ENCODE data around the gene PPP1R12B.
"Not testable (repeated sequence)": the region's sequence is repeated elsewhere in the genome, so short reads cannot be mapped to it uniquely, and the experiment has no call there.

Gene PPP1R12B

GRCh38 chr1:202348005-202348508 is 442 bp upstream of the PPP1R12B start:
- DNase-seq, result no peak

DNA sequence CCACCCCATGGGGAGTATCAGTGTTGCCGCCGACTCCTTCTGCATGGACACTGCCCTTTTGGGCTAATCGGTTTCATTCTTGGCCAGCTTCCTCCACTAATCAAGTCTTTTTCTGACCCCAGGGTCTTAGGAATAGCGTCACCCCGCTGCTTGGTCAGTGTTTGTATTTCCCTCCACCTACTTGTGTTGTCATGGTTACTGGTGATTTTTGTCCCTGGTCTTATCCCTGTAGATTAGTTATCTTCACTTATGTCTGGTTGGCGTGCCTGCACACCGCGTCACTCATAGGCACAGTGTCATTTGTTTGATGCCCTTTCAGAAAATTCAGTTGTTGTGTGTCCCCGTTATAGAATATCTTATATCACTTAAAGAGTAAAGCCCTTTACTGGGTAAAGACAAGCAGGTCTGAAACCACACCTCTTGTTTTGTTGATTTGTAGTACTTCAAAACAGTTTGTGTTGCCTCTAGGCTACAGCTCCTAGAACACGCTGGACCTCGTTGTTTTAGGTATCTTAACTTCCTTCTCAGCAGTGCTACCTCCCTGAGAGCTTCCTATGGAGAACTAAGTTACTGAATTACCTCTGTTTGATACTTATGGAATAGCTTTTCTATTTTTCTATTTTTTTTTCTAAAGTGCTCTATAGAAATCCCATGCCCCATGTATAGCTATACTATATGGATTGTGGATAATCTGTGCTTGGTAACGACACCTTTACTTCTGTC is 868 bp downstream of the PPP1R12B start:
- DNase-seq, result no peak

GRCh38 chr1:202351725-202352124 is 3.2 kb downstream of the PPP1R12B start:
- DNase-seq, result no peak

GRCh38 chr1:202352583-202353197 is 4.2 kb downstream of the PPP1R12B start:
- not testable (repeated sequence) for DNase-seq

- DNase-seq, result no peak
Observed at GRCh38 chr1:202355944-202356553, 7.5 kb downstream of the PPP1R12B start.

- no peak for DNase-seq
Observed at GRCh38 chr1:202357506-202357905, 9.0 kb downstream of the PPP1R12B start.

GRCh38 chr1:202361224-202361623 is 12.7 kb downstream of the PPP1R12B start:
- DNase-seq, result no peak

- DNase-seq, result no peak
Observed at GRCh38 chr1:202361701-202362100, 13.2 kb downstream of the PPP1R12B start.

DNA sequence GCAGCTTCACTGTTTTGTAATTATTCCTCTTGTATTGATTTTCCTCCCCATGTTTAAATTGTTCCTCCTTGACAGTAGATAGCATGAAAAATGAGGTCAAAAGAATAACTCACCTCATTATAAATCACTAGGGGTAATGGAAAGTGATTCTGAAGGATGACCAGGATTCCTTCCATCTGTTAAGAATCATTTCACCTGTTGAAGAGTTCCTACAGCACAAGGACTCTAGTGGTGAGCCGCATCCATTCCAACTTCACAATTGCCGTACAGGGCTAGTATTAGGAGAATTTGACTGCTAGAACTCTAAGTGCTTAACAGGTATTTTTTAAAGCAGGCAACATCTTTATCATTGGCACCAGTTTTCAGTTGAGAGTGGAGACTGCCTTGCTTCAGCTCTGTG is 13.7 kb downstream of the PPP1R12B start:
- DNase-seq, result no peak

DNA sequence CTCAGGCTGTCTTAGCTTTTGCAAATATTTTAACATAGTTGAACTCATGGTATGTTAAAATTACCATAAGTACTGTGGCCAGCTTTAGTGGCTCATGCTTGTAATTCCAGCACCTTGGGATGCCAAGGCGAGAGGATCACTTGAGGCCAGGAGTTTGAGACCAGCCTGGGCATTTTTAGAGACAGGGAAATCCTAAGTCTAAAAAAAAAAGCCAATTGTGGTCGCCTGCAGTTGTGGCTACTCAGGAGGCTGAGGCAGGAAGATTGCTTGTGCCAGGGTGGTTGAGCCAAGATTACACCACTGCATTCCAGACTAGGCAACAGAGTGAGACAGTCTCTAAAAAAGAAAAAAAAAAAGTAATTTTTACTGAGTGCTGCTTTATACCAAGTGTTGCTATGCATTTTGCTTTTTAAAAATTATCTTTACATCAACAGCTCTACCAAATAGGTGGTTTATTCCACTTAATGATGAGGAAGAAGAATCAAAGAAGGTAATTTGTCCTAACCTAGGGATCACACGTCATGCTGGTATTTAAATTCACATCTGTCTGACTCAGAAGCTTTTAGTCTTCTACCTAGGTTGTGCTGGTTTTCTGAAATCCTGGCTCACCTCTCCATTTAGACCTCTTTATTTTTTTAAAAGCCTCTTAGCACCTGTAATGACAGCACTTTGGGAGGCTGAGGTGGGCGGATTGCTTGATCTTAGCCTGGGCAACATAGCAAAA is 16.8 kb downstream of the PPP1R12B start:
- DNase-seq, result no peak

- no peak for DNase-seq
Observed at GRCh38 chr1:202367271-202367670, 18.8 kb downstream of the PPP1R12B start.

DNA sequence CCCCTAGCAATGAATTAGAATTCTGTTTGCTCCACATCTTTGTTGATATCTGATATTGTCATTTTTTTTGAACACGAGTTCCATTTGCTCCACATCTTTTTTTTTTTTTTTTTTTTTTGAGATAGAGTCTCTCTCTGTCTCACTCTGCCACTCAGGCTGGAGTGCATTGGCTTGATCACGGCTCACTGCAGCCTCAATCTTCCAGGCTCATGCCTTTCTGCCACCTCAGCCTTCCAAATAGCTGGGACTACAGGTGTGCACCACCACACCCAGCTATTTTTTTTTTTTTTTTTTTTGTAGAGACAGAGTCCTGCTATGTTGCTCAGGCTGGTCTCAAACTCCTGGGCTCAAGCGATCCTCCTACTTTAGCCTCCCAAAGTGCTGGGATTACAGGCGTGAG is 22.4 kb downstream of the PPP1R12B start:
- not testable (repeated sequence) for DNase-seq

DNA sequence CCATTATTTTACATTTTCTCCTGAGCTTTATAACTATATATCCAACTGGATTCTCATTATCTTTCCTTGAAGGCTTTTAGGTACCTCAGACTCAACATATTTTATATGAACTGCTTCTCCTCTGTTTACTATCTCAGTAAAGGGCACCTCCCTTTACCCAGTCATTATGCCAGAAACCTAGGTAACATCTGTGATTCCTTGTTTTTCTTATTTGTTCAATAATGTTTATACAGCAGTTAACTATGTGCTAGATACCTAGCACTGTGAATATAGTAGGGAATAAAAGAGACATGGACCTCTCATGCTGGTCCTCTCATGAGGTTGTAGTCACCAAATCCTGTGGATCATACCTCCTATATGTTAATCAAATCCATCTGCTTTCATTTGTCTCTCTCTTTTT is 25.6 kb downstream of the PPP1R12B start:
- no peak for DNase-seq

- DNase-seq, result not testable (repeated sequence)
Observed at GRCh38 chr1:202375175-202375574, 26.7 kb downstream of the PPP1R12B start.

- no peak for DNase-seq
Observed at GRCh38 chr1:202376247-202376646, 27.7 kb downstream of the PPP1R12B start.

DNA sequence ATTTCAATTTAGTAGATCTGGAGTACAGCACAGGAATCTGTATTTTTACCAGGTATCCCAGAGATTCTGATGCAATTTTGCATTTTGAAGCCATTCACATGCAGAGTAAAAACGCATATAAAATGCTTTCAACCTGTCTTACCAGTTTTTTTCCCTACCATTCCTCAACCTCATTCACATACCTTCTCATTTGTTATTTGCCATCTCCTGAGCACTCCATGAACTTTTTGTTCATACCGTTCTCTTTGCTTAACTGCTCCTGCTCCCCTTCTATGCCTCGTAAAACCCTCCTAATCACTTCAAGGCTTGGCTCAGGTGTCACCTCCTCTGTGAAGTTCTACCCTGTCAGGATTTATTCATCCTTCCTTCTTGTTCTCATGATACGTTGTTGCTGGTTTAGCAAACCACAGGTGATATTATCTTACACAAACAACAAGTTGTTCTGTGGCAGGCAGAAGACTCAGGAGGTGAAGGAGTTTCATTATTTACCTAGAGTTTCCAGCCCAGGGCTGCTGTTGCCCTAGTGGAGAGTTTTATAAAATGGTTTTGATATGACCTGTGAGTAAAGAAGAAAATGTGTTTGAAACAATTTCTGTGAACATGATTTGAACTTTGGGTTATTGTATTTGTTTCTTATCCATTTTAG is 31.5 kb downstream of the PPP1R12B start:
- DNase-seq, result not testable (repeated sequence)

- not testable (repeated sequence) for DNase-seq
Observed at GRCh38 chr1:202380535-202380934, 32.0 kb downstream of the PPP1R12B start.

DNA sequence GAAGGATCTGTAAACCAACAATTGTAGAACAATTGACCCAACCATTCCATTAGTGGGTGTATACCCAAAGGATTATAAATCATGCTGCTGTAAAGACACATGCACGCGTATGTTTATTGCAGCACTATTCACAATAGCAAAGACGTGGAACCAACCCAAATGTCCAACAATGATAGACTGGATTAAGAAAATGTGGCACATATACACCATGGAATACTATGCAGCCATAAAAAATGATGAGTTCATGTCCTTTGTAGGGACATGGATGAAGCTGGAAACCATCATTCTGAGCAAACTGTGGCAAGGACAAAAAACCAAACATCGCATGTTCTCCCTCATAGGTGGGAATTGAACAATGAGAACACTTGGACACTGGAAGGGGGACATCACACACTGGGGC is 33.4 kb downstream of the PPP1R12B start:
- DNase-seq, result not testable (repeated sequence)

GRCh38 chr1:202395831-202396230 is 47.3 kb downstream of the PPP1R12B start:
- not testable (repeated sequence) for DNase-seq

GRCh38 chr1:202397256-202397655 is 48.8 kb downstream of the PPP1R12B start:
- no peak for DNase-seq

GRCh38 chr1:202398439-202398838 is 49.9 kb downstream of the PPP1R12B start:
- DNase-seq, result not testable (repeated sequence)

GRCh38 chr1:202401771-202402170 is 53.3 kb downstream of the PPP1R12B start:
- DNase-seq, result not testable (repeated sequence)

- not testable (repeated sequence) for DNase-seq
Observed at GRCh38 chr1:202403381-202403780, 54.9 kb downstream of the PPP1R12B start.
